Spleen (tissue), 7 donors: ENCODE data around the gene CHST13.

Source experiments
- POLR2A ChIP-seq, 3 donors: fragments of 450-650 bp; IDR thresholded peaks; one replicate each; pipeline ENCODE4 v1.5.1; 2017; ENCODE audit warnings: antibody characterized with exemption in 3 of 3, mild to moderate bottlenecking in 1 of 3
- TF ChIP-seq, protein P1 (sequence below), 11 experiments: fragments of 200-600 bp in 7 of 11; fragments of 450-650 bp in 4 of 11; sonication (generic) in 4 of 11; IDR thresholded peaks in 8 of 11; conservative IDR thresholded peaks in 3 of 11; 1 replicate in 7 of 11; 2 replicates in 4 of 11; pipeline versions ENCODE4 v1.4.0 to v1.8.0; 2016 to 2021; ENCODE audit warnings: antibody characterized with exemption in 11 of 11, inconsistent platforms in 4 of 11, mild to moderate bottlenecking in 1 of 11
- donor health status: DM: no; HTN: no; CAD: no; lungs with moderate emphysema.
- donor health status: DM: no; HTN: no; CAD: no.
- donor health status: DM: no; HTN: no; CAD: no.

DNA sequence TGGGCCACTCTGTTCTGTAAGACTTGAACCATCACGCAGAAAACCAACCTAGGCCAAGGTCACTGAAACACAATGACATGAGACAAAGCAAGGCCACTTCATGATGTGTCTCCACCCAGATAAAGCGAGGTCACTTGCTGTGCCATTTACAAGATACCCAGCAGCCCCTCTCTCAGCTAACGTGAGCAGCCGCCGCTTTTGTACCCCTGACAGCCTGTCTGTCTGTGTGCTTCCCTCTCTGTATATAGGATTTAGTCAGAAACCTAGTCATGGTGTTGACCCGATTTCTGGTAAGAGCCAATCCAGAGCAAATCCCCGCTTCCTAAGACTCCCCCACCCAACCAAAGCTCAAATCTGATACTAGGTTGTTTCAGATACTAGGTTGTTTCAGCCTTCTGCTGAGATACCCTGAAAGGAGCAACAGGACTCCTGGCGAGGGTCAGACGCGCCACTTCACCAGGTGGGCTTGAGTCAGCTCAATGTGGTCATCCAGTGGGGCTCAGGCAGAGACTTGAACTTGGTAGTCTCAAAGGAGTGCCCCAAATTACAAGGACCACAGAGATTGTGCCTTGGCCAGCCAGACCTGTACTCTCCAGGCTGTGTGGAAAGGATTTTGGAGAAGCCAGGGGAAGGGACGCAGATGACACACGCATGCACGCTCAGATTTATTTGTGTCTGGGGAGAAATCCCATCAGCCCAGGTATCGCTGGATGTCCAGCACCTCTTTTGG, 45.2 kb upstream of the CHST13 start:
- TF ChIP-seq, protein P1, sequence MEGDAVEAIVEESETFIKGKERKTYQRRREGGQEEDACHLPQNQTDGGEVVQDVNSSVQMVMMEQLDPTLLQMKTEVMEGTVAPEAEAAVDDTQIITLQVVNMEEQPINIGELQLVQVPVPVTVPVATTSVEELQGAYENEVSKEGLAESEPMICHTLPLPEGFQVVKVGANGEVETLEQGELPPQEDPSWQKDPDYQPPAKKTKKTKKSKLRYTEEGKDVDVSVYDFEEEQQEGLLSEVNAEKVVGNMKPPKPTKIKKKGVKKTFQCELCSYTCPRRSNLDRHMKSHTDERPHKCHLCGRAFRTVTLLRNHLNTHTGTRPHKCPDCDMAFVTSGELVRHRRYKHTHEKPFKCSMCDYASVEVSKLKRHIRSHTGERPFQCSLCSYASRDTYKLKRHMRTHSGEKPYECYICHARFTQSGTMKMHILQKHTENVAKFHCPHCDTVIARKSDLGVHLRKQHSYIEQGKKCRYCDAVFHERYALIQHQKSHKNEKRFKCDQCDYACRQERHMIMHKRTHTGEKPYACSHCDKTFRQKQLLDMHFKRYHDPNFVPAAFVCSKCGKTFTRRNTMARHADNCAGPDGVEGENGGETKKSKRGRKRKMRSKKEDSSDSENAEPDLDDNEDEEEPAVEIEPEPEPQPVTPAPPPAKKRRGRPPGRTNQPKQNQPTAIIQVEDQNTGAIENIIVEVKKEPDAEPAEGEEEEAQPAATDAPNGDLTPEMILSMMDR (IDR thresholded peaks at IDR 0.05 in 8 of 11, conservative IDR thresholded peaks at IDR 0.05 in 3 of 11): no peak
- TF ChIP-seq POLR2A (IDR thresholded peaks at IDR 0.05): no peak
